ENCODE data around the gene SPAG4. TPM values are rescaled to one million over a fixed set of nuclear protein-coding genes. Genes with fewer than 3 reads are reported as not detected.
A peak's percentile ranks its signal among the peaks of the same experiment; 100 is the strongest.

SPAG4 gene
- total RNA-seq, 2 experiments from 2014 or later, result 7.8 to 8.0 TPM

DNA sequence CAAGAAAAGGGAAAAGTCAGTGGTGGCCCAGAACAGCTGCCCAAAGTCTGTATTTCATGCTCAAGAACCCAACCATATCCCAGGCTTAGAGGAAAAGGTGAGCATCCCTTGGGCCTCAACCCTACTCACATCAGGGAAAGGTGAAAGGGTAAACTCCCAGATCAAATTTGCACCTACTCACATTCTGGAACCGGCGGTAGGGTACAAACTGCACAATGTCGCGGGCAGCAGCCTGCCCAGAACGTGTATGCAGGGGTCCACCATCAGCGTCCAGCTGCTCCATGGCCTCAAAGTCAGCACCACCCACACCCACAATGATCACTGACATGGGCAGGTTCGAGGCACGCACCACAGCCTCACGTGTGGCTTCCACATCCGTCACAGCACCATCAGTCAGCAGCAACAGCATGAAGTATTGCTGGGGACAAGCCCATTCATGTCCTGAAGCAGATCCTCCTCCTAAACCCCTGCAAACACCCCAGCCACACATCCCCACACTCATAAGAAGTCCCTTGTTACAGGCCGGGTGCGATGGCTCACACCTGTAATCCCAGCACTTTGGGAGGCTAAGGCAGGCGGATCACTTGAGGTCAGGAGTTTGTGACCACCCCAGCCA is 10.9 kb downstream of the SPAG4 start:
- DNase-seq, result no peak
- Mint-ChIP-seq H3K27me3 (no peaks in the 10 kb centered on the region), H3K27ac (no peak overlapping the region), H3K4me1 (peaks cover 1% of the 10 kb centered on the region), H3K9me3 (no peaks in the 10 kb centered on the region), H3K4me3 (no peak overlapping the region), H3K36me3 (peaks cover 21% of the 10 kb centered on the region)

DNA sequence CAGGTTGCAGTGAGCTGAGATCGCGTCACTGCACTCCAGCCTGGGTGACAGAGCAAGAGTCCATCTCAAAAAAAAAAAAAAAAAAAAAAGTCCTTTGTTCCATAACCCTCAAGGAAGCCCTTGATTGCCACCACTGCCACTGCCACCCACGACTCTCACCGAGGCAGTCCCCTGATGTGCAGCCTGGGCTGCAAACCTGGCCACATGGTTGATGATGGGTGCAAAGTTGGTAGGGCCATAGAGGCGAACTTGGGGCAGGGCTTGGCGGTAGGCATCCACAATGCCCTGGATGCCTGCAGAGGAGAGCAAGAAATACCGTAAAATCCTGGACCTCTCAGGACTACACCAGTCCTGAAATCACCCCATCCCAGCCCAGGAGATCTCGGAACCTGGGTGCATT is 11.5 kb downstream of the SPAG4 start:
- Mint-ChIP-seq H3K36me3 (peaks cover 20% of the 10 kb centered on the region), H3K4me1 (no peaks in the 10 kb centered on the region), H3K27me3 (no peaks in the 10 kb centered on the region), H3K9me3 (no peaks in the 10 kb centered on the region), H3K27ac (no peak overlapping the region), H3K4me3 (no peak overlapping the region)
- no peak for DNase-seq

- H3K4me1 Mint-ChIP-seq, result no peaks in the 10 kb centered on the region
- no peaks in the 10 kb centered on the region for H3K9me3 Mint-ChIP-seq
- H3K27ac Mint-ChIP-seq, result no peak overlapping the region
- no peak overlapping the region for H3K4me3 Mint-ChIP-seq
- no peaks in the 10 kb centered on the region for H3K27me3 Mint-ChIP-seq
- peaks cover 20% of the 10 kb centered on the region for H3K36me3 Mint-ChIP-seq
- DNase-seq, result no peak
Measured at GRCh38 chr20:35629427-35630145, 14.0 kb downstream of the SPAG4 start.

DNA sequence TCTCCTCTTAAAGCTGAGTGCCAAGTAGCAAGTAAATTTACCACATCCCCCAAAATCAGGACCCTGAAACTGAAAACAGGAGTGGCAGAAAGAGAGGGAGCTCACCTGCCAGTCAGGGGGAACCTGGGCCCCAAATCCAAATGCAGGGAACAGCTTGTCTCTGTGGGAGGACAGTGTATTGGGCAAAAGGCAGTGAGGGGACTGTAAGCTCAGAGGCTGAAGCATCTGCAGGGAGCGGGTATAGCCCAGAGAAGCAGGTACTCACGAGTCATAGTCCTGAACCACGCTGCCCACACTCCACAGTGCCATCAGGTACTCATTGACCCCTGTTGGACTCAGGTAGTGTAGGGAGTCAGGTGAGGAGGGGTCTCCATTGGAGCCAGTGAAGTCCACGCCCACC is 15.0 kb downstream of the SPAG4 start:
- H3K9me3 Mint-ChIP-seq, result no peaks in the 10 kb centered on the region
- no peaks in the 10 kb centered on the region for H3K27me3 Mint-ChIP-seq
- DNase-seq, result no peak
- peaks cover 5% of the 10 kb centered on the region for H3K4me1 Mint-ChIP-seq
- no peak overlapping the region for H3K27ac Mint-ChIP-seq
- no peak overlapping the region for H3K4me3 Mint-ChIP-seq
- peaks cover 13% of the 10 kb centered on the region for H3K36me3 Mint-ChIP-seq

DNA sequence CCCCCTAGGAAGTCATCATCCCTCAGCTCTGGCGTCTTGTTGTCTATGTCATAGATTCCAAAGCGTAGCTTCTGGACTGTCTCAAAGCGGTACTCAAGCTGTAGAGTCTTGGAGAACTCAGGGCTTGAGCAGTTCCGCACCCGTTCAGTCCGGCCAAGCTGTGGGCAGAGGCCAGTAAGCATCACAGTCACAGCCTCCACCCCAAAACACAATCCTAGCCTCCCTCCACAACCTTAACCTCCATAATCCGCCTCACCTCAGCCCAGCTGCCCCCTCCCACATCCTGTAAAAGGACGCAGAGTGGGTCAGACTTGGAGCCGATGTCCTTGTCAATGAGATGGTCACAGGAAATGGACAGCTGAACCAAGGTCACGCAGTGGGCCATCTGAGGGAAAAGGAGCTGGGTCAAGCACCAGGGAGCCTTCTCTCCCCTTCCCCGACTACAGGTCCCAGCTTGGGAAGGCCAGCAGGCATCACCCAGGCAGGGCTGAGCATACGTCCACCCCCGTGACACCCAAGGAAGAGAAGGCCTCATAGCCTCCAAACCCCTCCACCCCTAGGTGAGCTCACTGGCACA is 17.0 kb downstream of the SPAG4 start:
- no peaks in the 10 kb centered on the region for H3K9me3 Mint-ChIP-seq
- peaks cover 10% of the 10 kb centered on the region for H3K4me1 Mint-ChIP-seq
- DNase-seq, result no peak
- H3K36me3 Mint-ChIP-seq, result peaks cover 4% of the 10 kb centered on the region
- H3K27ac Mint-ChIP-seq, result no peak overlapping the region
- H3K27me3 Mint-ChIP-seq, result no peaks in the 10 kb centered on the region
- H3K4me3 Mint-ChIP-seq, result no peak overlapping the region

DNA sequence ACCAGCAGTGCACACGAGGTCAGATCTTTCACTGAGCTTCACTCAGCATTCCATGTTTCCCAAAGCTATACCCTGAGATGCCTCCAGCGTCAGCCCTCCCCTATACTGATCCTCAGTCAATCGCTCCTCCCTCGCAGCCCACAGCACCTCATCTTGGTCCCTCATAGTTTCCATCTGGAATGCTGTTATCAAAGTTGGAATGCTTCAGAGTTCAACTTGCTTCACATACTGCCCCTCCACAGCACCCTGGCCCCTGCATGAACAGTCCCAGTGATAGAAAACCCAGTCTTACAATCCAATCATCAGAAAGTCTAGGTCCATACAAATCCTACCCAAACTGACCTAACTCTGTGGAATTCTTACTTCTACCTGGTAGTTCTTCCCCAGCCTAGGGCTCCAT is 20.0 kb downstream of the SPAG4 start:
- peaks cover 25% of the 10 kb centered on the region for H3K4me1 Mint-ChIP-seq
- DNase-seq, result no peak
- no peaks in the 10 kb centered on the region for H3K9me3 Mint-ChIP-seq
- H3K4me3 Mint-ChIP-seq, result no peak overlapping the region
- H3K36me3 Mint-ChIP-seq, result peaks cover 4% of the 10 kb centered on the region
- H3K27me3 Mint-ChIP-seq, result no peaks in the 10 kb centered on the region
- H3K27ac Mint-ChIP-seq, result peak overlapping the region; percentile 17

GRCh38 chr20:35636095-35636494 is 20.5 kb downstream of the SPAG4 start:
- Mint-ChIP-seq H3K27me3 (no peaks in the 10 kb centered on the region), H3K4me1 (peaks cover 30% of the 10 kb centered on the region), H3K27ac (no peak overlapping the region), H3K9me3 (no peaks in the 10 kb centered on the region), H3K4me3 (no peak overlapping the region), H3K36me3 (peaks cover 4% of the 10 kb centered on the region)
- no peak for DNase-seq

DNA sequence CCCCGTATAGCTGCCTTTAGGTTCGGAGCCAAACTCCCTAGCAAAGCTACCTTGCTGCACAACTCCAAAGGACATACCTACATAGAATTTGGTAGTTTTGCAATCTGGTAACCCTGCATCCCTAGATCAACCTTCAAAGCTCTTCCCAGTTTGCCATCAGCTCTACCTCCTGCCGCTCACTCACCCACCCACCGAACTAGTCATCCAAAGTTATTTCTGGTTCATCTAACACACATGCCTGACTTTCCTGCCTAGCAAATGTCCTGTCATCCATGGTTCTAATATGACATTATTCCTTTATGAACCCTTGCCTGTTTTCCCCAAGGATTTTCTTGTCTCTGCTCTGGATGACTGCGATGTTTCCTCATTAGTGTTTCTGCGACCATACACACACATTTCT is 21.6 kb downstream of the SPAG4 start:
- DNase-seq, result no peak
- Mint-ChIP-seq H3K27ac (no peak overlapping the region), H3K9me3 (no peaks in the 10 kb centered on the region), H3K27me3 (no peaks in the 10 kb centered on the region), H3K4me1 (peaks cover 40% of the 10 kb centered on the region), H3K4me3 (no peak overlapping the region), H3K36me3 (peaks cover 6% of the 10 kb centered on the region)

GRCh38 chr20:35638751-35639150 is 23.1 kb downstream of the SPAG4 start:
- Mint-ChIP-seq H3K36me3 (peaks cover 19% of the 10 kb centered on the region), H3K4me3 (no peak overlapping the region), H3K9me3 (no peaks in the 10 kb centered on the region), H3K4me1 (peaks cover 54% of the 10 kb centered on the region), H3K27me3 (no peaks in the 10 kb centered on the region), H3K27ac (no peak overlapping the region)
- DNase-seq, result no peak

GRCh38 chr20:35640724-35641123 is 25.1 kb downstream of the SPAG4 start:
- Mint-ChIP-seq H3K36me3 (peaks cover 20% of the 10 kb centered on the region), H3K27me3 (no peaks in the 10 kb centered on the region), H3K9me3 (no peaks in the 10 kb centered on the region), H3K4me1 (peaks cover 65% of the 10 kb centered on the region), H3K27ac (peak overlapping the region; percentile 6), H3K4me3 (no peak overlapping the region)
- no peak for DNase-seq

- peaks cover 26% of the 10 kb centered on the region for H3K36me3 Mint-ChIP-seq
- no peaks in the 10 kb centered on the region for H3K27me3 Mint-ChIP-seq
- H3K4me3 Mint-ChIP-seq, result no peak overlapping the region
- H3K9me3 Mint-ChIP-seq, result no peaks in the 10 kb centered on the region
- H3K4me1 Mint-ChIP-seq, result peaks cover 65% of the 10 kb centered on the region
- no peak for DNase-seq
- H3K27ac Mint-ChIP-seq, result peak overlapping the region; percentile 22
Measured at GRCh38 chr20:35641743-35642142, 26.1 kb downstream of the SPAG4 start.

GRCh38 chr20:35643045-35643444 is 27.4 kb downstream of the SPAG4 start:
- no peak for DNase-seq
- Mint-ChIP-seq H3K36me3 (peaks cover 33% of the 10 kb centered on the region), H3K4me1 (peaks cover 69% of the 10 kb centered on the region), H3K27ac (peak overlapping the region; percentile 62), H3K4me3 (no peak overlapping the region), H3K9me3 (no peaks in the 10 kb centered on the region), H3K27me3 (no peaks in the 10 kb centered on the region)

DNA sequence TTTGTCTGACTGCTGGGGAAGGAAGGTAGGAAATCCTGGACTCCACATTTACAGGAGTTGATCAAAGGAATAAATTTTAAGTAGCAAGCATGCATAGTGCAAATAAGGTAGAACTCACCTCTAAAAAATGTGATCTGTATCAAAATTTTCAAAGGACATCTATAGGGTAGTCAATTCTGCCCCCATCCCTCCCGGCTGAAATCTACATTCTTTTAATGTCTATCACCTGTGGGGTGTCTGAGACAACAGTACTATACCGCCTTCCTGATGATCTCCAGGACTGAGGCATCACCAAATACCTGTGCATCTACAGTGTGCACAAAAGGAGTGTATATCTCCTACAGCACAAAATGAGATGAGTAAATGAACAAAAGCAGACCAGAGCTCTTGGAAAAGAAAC is 29.2 kb downstream of the SPAG4 start:
- H3K27ac Mint-ChIP-seq, result peak overlapping the region; percentile 54
- no peak for DNase-seq
- H3K4me3 Mint-ChIP-seq, result no peak overlapping the region
- no peaks in the 10 kb centered on the region for H3K27me3 Mint-ChIP-seq
- peaks cover 76% of the 10 kb centered on the region for H3K4me1 Mint-ChIP-seq
- H3K9me3 Mint-ChIP-seq, result no peaks in the 10 kb centered on the region
- H3K36me3 Mint-ChIP-seq, result peaks cover 50% of the 10 kb centered on the region

DNA sequence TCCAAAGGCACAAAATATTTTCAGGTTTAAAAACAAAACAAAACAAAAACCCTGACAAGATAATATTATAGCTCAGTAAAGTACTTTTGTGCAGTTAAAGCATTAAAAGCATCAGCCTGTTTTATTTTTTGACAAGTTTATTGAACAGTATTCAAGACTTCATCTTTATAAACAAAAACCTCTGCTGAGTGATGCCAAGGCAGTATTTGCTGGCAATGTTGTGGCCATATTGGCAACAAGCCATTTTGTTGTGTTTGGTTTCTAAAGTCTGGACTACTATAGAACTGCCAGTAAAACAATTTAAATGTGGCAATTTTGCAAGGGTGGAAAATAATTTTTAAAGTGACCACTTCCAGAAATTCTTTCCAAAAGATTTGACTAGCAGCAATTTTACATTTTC is 33.2 kb downstream of the SPAG4 start:
- Mint-ChIP-seq H3K27me3 (no peaks in the 10 kb centered on the region), H3K36me3 (peaks cover 43% of the 10 kb centered on the region), H3K4me1 (peaks cover 61% of the 10 kb centered on the region), H3K4me3 (no peak overlapping the region), H3K9me3 (no peaks in the 10 kb centered on the region), H3K27ac (no peak overlapping the region)
- DNase-seq, result no peak

DNA sequence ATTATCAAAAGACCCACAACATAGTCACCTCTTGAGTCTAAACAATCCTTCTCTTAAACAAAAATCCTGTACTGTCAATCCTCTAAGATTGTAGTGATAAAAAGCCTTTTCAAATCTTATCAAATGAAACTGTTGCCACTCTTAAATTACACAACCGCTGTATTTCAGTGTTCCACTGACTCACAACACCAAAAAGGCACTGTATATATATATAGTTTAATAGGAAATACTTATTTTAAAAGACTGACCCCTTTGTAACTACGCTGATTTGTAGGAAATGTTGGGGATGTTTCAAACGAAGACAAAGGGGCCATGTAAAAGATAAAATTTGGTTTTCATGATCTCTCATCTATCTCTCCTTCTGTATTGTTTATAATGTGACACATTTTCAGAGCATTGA is 35.0 kb downstream of the SPAG4 start:
- no peak overlapping the region for H3K27ac Mint-ChIP-seq
- H3K9me3 Mint-ChIP-seq, result no peaks in the 10 kb centered on the region
- H3K4me3 Mint-ChIP-seq, result no peak overlapping the region
- peaks cover 40% of the 10 kb centered on the region for H3K36me3 Mint-ChIP-seq
- no peaks in the 10 kb centered on the region for H3K27me3 Mint-ChIP-seq
- H3K4me1 Mint-ChIP-seq, result peaks cover 46% of the 10 kb centered on the region
- DNase-seq, result no peak

DNA sequence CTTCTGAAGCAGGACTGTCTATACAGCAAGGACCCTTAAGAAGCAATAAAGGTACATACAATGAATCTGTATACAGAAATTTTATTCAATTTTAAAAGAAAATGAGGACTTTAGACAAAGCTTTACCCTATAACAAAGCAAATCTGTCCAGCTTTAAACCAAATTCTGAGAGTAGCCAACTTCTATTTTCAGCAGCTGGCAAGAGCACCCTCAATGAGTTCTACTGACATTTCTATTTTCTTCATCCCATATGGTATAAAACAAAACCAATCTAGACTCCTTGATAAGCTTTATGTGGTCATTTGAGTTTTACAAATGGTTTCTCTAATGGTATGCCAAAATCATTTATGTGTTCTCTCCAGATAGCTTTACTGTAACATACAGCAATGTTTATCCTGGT is 36.3 kb downstream of the SPAG4 start:
- Mint-ChIP-seq H3K27me3 (no peaks in the 10 kb centered on the region), H3K36me3 (peaks cover 41% of the 10 kb centered on the region), H3K4me1 (peaks cover 45% of the 10 kb centered on the region), H3K4me3 (no peak overlapping the region), H3K9me3 (no peaks in the 10 kb centered on the region), H3K27ac (no peak overlapping the region)
- DNase-seq, result no peak

Measured in activated naive CD8-positive, alpha-beta T cell treated with anti-CD3 and anti-CD28 coated beads for 36 hours (primary cell).